Neural cell (in vitro differentiated cells): ENCODE measurements around the gene TLE7.

Experiments used
- EZH2 ChIP-seq: fragments of 200-600, 300-800 bp; shearing (Covaris generic), sonication (generic); IDR thresholded peaks from 2 replicates; pipeline ENCODE4 v1.6.1; 2014; ENCODE audit warnings: antibody characterized with exemption, low read length, borderline replicate concordance, mild to moderate bottlenecking; ENCODE audit not compliant: insufficient read depth, poor library complexity, severe bottlenecking
- TF ChIP-seq, protein P1 (sequence below): fragments of 450-650 bp; IDR thresholded peaks from 2 replicates; pipeline ENCODE4 v1.5.1; 2014; ENCODE audit warnings: antibody characterized with exemption, mild to moderate bottlenecking, moderate library complexity; ENCODE audit not compliant: poor library complexity, severe bottlenecking
- TF ChIP-seq, protein P2 (sequence below): IDR thresholded peaks from 2 replicates; pipeline ENCODE4 v1.6.1; 2012; ENCODE audit warnings: borderline replicate concordance

DNA sequence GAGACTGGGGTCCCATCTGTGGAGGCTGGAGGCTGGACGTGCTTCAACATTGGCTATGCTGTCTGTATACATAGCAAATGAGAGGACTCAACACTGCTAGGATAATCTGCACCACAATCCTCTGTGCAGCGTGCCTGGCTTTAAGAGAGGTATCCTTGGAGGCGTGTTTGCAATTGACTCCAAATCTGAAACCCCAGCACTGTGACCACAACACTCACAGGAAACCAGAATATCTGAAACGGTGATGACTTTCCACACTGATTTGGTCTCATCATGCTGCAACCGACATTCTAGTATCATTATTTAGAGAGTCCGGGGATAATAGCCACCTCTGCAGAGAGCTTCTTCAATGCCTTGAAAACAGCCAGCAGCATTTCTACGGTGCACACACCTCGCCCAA lies 35.1 kb downstream of the TLE7 start:
- TF ChIP-seq, protein P1, sequence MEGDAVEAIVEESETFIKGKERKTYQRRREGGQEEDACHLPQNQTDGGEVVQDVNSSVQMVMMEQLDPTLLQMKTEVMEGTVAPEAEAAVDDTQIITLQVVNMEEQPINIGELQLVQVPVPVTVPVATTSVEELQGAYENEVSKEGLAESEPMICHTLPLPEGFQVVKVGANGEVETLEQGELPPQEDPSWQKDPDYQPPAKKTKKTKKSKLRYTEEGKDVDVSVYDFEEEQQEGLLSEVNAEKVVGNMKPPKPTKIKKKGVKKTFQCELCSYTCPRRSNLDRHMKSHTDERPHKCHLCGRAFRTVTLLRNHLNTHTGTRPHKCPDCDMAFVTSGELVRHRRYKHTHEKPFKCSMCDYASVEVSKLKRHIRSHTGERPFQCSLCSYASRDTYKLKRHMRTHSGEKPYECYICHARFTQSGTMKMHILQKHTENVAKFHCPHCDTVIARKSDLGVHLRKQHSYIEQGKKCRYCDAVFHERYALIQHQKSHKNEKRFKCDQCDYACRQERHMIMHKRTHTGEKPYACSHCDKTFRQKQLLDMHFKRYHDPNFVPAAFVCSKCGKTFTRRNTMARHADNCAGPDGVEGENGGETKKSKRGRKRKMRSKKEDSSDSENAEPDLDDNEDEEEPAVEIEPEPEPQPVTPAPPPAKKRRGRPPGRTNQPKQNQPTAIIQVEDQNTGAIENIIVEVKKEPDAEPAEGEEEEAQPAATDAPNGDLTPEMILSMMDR, result no peak
- no peak for TF ChIP-seq EZH2
- TF ChIP-seq, protein P2, sequence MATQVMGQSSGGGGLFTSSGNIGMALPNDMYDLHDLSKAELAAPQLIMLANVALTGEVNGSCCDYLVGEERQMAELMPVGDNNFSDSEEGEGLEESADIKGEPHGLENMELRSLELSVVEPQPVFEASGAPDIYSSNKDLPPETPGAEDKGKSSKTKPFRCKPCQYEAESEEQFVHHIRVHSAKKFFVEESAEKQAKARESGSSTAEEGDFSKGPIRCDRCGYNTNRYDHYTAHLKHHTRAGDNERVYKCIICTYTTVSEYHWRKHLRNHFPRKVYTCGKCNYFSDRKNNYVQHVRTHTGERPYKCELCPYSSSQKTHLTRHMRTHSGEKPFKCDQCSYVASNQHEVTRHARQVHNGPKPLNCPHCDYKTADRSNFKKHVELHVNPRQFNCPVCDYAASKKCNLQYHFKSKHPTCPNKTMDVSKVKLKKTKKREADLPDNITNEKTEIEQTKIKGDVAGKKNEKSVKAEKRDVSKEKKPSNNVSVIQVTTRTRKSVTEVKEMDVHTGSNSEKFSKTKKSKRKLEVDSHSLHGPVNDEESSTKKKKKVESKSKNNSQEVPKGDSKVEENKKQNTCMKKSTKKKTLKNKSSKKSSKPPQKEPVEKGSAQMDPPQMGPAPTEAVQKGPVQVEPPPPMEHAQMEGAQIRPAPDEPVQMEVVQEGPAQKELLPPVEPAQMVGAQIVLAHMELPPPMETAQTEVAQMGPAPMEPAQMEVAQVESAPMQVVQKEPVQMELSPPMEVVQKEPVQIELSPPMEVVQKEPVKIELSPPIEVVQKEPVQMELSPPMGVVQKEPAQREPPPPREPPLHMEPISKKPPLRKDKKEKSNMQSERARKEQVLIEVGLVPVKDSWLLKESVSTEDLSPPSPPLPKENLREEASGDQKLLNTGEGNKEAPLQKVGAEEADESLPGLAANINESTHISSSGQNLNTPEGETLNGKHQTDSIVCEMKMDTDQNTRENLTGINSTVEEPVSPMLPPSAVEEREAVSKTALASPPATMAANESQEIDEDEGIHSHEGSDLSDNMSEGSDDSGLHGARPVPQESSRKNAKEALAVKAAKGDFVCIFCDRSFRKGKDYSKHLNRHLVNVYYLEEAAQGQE, result no peak
